H4 (cell line): ENCODE results near the gene EVI5L. TPM values are rescaled to one million over a fixed set of nuclear protein-coding genes. Genes with fewer than 3 reads are reported as not detected.
"Not testable (repeated sequence)": the region's sequence is repeated elsewhere in the genome, so short reads cannot be mapped to it uniquely, and the experiment has no call there.

ENCODE experiments used
- DNase-seq: peaks from one replicate; pipeline ENCODE4 v3.0.0-alpha.2; 2015; ENCODE audit warnings: low spot score
- total RNA-seq: library from RNA; depleted of rRNA; stranded (reverse); fragments of >200 nt; shearing (Covaris generic); gene quantifications from 2 replicates; pipeline ENCODE4 v1.2.3, GENCODE V29; 2014; rRNA removed

Gene EVI5L
- 7.9 and 12.6 TPM in 2 replicates for total RNA-seq

DNA sequence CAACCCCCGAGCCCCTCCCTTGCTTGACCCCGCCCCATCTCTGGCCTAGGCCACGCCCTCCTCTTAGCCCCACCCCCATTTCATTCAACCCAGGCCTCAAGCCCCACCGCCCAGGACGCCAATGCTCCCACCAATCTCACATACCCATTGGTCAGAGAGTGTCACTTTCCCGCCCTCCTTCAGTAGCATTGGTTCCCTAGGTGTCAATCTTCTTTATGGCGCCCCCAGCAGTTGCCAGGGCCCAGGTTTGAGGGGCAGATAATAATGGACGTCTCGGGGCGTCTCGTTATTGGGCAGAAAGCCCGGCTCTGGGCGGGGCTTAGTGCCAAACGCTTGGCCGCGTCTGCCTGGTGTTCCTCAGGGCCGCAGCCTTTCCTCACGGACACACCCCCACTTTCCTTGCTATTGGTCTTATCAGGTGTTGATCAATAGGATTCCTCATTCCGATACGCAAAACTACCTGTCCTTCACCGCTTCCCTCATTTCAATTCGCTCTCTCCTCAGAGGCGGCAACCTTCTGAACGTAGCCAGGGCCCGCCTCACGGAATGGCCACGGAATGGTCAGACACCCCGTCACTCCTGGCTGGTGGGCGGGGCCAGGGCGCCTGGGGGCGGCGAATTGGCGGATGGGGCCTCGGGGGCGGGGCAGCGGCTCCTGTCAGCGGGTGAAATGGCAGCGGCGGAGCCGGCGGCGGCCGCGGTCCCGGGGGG, at the start of gene EVI5L:
Gene EVI5L (plus strand): TSS at position 658 of the 711 bp plus-strand sequence. CDS start 16,325 bp downstream, outside the sequence.
- DNase-seq: peak; percentile 100

DNA sequence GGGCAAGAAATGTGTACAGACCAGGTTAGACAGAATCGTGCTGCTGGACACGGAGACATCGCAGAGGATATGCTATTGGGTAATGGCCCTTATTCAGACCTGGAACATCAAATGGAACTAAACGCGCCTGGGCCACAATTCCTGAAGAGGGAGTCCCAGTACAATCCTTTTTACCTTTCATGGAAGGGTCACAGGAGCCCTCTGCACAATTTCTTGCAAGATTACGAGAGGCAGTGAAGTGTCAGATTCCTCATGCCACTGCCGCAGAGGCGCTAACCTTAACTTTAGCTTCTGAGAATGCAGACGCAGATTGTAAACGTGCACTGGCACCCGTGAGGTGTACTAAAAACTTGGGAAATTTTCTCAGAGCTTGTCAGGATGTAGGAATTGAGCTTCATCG, 48.9 kb upstream of the EVI5L start:
- no peak for DNase-seq

DNA sequence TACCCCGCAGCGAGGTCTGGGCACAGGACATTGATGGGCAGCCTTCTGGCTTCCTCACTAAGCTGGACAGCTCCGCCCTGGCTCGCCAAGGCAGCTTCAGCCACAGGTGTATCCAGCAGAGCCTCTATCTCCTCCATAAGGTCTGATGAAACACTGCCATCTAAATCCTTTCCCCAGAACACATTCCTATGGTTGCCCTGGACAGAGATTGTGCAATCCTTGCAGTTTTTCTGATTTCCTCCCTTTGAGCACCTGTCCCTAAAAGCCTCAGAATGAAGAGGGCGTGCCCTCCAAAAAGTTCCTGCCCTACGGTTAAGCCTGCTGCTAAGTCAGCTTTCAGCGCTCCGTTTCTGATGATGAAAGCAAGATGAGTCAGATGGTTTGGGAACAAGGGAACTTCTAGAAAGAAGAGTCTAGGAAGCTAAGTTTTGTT, 46.0 kb upstream of the EVI5L start:
- peak; percentile 78 for DNase-seq

DNA sequence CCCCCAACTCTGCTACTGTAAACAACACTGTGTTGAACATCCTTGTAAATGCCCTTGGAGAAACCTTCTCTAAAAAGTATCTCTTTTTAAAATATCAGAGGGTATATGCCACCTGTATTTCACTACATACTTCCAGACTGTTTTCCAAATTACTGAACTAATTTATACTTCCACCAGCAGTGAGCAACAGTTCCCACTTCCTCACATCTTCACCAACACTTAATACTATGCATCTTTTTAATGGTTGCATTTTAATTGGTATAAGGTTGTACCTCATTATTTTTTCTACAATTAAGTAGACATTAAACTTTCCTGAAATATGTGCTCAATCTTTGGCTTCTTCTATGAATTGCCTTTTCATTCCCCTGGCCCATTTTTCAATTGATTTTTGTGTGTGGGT, 45.2 kb upstream of the EVI5L start:
- no peak for DNase-seq

DNA sequence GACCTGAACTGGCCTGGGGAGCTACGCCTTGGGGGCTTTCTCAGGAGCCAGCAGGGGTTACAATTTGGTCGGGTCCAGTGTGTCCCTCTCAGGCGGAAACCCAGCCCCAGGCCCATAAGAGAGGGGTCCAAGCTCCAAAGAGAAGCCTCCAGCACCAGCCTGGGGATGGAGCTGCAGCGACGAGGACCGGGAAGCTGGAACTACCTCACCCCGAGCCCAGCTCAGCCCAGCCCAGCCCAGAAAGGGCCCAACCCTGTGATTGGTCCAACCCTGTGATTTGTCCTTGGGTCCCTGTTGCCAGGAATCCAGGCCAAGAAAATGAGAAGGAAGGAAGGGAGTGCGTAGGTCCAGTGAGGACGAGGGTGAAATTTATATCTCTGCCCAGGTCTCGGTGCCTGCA, 42.9 kb upstream of the EVI5L start:
- DNase-seq: no peak

DNA sequence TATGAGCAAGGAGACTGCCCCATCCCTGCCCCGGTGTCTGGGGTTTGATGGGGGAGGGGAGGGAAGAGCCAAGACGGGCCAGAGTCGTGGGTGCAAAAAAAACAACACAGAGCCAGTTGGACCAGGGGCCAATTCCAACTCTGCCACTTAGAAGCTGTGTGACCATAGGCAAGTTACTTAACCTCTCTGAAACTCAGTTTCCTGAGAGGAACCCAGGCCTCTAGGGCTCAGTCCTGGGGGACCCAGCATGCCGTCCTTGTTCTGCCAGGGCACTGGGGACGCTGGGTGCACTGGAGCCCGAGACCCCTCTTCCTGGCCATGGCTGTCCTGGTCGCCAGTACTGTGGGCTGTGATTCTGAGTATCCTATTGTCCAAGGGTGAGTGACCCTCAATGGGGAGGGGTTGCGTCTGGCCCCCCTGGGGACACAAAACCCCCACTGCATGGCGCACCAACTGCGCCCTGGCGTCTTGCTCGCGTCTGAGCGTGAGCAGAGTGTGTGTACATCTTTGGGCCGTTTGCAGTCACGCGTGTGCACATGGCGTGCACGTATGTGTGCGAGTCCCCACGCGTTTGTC, 42.3 kb upstream of the EVI5L start:
- DNase-seq: no peak

DNA sequence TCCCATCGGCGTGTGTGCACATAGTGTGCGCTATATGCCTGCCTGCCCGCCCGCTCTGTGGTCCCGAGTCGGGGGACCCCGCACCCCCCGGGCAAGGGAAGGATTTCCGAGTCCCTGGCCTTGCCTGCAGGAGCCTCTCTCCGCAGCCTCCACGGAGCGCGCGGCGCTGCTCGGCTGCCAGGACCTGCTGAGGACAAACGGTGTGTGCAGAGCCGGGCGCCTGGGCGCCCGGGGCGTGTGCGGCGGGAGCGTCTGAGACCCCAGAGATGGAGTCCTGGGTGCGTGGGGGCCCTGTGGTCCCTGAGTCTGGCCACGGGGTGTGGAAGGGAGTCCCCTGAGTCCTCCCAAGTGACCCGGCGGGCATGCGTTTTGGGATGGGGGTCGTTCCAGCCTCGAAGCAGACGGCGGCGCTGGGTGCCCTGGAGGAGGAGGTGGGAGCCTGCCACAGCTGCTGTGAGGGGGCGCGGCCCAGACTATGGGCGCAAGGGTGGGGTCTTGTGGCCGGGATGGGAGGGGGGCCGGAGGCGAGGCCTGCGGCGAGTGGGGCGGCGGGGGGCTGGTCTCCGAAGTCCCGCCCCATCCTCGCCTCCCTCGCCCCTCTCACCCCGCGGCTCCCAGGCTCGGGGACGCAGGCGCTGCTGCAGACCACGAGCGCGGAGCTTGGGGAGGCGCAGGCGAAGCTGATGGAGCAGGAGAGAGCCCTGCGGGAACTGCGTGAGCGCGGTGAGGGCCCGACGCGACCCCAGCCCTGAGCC, 41.7 kb upstream of the EVI5L start:
- DNase-seq: no peak

DNA sequence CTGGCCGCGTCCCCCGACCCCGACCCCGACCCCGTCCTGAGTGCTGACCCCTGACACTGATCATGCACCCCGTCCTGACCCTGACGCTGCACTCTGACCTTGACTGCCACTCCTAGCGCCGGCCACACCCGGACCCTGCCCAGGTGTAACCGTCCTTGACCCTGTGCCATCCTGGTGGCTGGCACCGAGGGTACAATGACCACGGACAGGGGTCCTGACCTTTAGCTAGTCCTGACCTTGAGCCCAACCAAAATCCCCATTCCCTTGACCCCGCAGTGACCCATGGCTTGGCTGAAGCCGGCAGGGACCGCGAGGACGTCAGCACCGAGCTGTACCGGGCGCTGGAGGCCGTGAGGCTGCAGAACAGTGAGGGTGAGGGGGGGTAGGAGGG, 41.1 kb upstream of the EVI5L start:
- no peak for DNase-seq

DNA sequence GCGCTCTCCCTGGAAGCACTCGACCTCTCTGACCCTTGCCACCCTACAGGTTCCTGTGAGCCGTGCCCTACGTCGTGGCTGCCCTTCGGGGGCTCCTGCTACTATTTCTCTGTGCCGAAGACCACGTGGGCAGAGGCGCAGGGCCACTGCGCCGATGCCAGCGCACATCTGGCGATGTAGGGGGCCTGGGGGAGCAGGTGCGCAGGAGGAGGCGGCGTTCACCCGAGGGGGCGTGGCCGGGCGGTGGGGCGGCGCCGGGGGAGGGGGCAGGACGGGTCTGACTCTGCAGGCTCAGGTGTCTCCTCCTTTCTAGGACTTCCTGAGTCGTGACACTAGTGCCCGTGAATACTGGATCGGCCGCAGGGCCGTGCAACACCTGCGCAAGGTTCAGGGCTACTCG, 40.6 kb upstream of the EVI5L start:
- no peak for DNase-seq

DNA sequence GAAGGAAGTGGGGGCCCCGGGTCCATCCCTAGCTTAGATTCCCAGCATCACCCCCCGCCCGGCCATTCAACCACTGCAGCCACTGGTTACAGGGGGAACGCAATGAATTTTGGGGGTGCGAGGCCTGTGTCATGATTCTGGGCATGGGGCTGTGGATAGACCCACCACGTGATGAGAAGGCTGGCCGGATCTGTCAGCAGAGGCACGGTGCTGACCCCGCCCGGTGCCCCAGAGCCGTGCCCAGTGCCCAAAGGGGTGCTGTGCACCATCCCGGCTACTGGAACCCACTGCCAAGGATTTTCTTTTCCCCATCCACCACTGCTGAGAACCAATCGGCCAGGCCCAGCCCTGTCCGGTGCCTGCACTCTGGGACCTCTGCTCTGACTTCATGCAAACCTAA, 39.6 kb upstream of the EVI5L start:
- no peak for DNase-seq

DNA sequence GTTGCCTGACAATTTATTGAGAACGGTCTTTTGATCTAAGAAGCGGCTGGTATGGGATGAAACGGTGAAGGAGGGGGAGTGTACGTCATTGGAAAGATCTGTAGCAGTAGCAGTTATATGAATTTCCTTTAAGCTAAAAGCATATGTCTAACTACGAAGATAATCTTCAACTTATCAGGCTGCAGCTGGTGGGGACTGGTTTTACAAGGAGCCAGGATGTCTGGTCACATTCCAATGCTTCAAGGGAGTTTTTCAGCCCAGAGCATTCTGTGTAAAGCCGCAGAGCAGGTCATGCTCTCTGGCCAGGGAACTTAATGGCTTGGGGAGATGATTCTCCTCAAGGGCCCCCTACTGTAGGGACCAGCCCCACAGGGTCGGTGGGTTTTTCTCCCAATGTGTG, 37.7 kb upstream of the EVI5L start:
- no peak for DNase-seq

DNA sequence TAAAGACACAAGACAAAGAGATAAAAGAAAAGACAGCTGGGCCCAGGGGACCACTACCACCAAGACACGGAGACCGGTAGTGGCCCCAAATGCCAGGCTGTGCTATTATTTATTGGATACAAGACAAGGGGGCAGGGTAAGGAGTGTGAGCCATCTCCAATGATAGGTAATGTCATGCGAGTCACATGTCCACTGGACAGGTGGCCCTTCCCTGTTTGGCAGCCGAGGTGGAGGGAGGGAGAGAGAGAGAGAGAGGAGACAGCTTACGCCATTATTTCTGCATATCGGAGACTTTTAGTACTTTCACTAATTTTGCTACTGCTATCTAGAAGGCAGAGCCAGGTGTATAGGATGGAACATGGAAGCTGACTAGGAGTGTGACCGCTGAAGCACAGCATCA, 37.3 kb upstream of the EVI5L start:
- not testable (repeated sequence) for DNase-seq

DNA sequence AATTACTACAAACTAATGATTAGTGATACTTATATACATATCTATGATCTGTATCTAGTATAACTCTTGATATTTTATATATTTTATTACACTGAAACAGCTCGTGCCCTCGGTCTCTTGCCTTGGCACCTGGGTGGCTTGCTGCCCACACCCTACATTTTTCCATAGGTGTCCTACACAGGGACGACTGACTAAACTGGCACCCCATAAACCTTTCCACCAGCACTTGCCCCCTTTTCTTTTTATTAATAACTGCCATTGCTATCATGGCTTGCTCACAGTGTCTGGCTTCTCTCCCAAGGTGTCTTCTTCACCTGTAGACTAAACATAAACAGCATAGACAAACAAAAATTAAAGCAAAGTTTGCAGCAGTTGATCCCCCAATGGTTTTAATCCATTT, 36.5 kb upstream of the EVI5L start:
- DNase-seq: no peak

DNA sequence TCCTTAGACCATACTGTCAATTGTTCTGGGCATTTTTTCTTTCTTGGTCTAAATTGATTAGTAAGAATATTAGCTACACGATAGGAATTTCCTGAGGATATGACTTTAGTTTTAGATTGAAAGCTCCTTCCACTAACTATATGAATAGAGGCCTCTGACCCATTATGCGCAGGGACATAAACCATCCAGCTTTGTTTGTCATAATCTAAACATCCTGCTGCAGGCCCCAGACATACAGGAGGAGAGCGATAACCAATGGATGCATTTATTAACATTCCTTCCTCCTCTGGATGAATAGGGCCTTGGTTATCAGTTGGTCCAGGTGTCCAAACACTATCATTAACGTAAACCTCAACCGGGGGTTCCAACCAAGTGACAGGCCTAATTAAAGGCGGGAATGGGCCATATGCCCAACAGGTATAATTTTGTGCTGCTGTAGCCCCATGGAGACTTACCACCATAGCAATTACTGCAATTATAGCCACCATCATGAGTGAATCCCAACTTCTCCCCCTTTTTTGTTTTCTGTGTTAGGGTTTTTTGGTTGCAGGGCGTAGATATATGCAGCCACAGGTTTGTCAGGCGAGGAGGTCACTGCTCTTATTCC, 34.4 kb upstream of the EVI5L start:
- DNase-seq: no peak

DNA sequence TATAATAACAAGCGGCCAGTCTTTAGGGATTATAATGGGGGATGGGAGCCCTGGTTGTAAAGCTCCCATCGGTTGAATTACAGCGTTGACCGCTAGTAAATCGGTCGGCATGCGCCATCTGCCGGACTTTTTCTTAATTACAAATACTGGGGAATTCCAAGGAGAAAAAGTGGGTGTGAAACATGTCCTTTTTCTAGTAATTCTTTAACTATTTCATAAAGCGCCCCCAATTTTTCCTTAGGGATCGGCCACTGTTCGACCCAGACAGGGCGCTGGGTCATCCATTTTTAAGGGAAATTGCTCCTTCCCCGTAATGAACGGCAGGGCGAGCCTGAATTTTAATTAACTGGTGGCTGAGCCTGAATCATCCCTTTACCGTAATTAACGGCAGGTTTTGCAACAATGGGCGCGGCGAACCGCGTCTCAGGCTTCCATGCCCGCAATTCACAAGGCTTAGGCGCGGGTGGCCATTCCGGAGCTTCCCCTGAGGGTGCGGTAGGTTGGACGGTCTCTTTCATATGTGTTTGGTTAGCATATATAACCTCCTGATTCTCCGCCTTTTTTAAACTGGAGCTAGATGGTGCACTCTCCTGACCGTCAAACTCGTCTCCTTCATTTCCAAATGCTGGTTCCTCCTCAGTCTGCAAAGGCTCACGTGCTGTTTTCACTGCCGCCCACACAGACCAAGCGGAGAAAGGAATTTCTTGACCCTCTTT, 30.2 kb upstream of the EVI5L start:
- peak; percentile 70 for DNase-seq

DNA sequence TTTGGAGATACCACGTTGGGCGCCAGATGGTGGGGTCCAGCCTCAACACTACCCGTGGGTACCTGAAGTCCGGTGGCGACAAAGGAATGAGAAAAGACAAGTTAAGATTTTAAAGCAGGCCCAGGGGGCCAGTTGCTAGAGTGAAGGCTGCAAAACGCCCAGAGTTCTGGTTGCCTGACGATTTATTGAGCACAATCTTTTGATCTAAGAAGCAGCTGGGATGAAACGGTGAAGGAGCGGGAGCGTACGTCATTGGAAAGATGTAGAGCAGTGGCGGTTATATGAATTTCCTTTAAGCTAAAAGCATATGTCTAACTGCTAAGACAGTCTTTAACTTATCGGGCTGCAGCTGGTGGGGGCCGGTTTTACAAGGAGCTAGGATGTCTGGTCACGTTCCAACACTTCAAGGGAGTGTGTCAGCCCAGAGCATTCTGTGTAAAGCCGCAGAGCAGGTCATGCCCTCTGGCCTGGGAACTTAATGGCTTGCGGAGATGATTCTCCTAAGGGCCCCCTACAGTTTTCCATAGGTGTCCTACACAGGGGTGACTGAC, 28.9 kb upstream of the EVI5L start:
- no peak for DNase-seq

DNA sequence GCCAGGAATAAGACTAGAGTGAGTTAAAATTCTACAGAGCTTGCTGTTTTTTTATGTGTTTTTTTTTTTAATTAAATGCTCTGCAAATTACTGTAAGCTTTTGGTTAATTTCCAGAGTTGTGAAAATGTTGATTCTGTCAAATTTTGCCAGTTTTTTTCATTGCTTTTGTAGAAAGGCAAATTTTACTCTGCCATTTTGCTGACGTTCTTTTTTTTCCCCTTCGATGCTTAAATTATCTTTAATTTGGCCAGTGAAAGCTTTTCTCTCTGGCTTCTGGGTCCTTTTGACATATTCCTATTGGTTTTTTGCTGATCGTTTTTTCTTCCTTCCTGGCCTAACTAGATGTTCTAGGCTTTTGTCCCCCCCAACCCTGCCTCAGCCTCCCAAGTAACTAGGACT, 23.8 kb upstream of the EVI5L start:
- DNase-seq: no peak

DNA sequence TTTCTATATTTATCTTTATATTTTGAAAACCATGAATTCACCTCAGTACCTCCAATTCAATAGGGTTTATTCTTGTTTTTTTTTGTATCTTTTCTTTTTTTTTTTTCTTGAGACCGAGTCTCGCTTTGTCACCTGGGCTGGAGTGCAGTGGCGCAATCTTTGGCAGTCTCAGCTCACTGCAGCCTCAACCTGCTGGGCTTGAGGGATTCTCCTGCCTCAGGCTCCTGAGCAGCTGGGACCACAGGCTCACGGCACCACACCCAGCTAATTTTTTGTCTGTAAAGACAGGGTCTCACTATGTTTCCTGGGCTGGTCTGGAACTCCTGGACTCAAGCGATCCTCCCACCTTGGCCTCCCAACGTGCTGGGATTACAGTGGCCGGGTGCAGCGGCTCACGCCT, 23.1 kb upstream of the EVI5L start:
- DNase-seq: no peak

DNA sequence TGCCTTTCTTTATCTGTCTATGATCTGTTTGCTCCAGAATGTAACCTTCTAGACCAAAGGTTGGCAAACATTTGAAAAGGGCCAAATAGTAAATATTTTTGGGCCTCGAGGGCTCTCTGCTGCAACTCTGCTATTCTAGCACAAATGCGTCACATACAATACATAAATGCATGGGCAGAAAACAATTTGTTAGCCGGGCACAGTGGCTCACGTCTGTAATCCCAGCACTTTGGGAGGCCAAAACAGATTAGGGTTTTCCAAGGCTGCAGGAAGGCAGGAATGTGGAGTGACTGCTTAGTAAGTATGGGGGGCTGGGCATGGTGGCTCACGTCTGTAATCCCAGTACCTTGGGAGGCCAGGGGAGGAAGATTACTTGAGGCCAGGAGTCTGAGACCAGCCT, 21.9 kb upstream of the EVI5L start:
- no peak for DNase-seq

DNA sequence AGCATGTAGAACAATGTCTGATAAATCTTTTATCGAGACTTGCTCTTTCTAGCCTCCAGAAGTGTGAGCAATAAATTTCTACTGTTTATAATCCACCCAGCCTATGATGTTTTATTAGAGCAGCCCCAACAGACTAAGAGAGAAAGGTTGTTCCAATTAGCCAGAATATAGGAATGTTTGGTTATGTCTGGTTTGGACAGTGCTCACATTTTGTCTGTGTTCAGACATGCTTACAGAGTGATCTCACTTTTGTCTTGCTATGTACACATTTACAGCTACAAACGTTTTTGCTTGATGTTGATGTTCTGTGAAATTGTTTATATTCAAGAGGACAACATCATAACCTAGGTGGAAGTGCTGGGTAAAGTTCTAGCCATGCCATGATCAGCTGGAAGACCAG, 18.0 kb upstream of the EVI5L start:
- DNase-seq: no peak

DNA sequence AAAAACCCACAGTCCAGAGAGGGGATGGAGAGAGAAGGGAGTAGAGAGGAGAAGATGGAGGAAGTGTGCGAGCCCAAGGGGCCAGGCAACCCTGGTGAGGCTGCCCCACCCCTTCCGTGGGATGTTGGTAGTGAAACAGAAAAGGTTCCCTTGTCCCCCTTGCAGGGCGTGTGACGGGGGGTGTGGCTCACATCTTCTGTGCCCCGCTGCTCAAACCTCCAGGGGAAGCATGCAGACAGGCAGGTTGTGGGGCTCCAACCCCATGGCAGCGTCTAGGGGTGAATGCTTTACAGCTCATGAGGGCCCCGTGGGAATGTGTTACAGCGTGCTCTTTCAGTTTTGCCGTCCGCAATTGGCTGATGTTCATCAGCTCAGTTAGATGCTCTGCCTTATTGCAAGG, 14.7 kb upstream of the EVI5L start:
- no peak for DNase-seq

DNA sequence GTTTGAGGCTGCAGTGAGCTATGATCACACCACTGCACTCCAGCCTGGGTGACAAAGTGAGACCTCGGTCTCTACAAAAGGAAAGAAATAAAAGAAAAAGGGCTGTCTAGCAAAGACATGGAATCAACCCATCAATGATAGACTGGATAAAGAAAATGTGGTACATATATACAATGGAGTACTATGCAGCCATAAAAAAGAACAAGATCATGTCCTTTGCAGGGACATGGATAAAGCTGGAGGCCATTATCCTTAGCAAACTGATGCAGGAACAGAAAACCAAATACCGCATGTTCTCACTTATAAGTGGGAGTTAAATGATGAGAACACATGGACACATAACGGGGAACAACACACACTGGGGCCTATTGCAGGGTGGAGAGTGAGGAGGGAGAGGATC, 14.0 kb upstream of the EVI5L start:
- not testable (repeated sequence) for DNase-seq
